Sigmoid colon (tissue), 7 donors: ENCODE data around the gene RALGDS. TPM values are rescaled to one million over a fixed set of nuclear protein-coding genes. Genes with fewer than 3 reads are reported as not detected.
A peak's percentile ranks its signal among the peaks of the same experiment; 100 is the strongest.

Experiments used
- DNase-seq: peaks from one replicate; pipeline ENCODE4 v3.0.0-alpha.2; 2019
- H3K27ac ChIP-seq, 4 donors: fragments of 200-600 bp; sonication (generic); one replicate each; pipeline ENCODE4 v1.5.1; 2016 to 2019; ENCODE audit warnings: mild to moderate bottlenecking in 1 of 4
- H3K27me3 ChIP-seq, 3 donors: fragments of 200-600 bp; sonication (generic); one replicate each; pipeline ENCODE4 v1.5.1; 2019; ENCODE audit warnings: mild to moderate bottlenecking in 1 of 3
- H3K36me3 ChIP-seq, 4 donors: fragments of 200-600 bp; sonication (generic); one replicate each; pipeline ENCODE4 v1.5.1; 2016 to 2019
- H3K4me1 ChIP-seq, 4 donors: fragments of 200-600 bp; sonication (generic); one replicate each; pipeline ENCODE4 v1.5.1; 2017 to 2019
- H3K4me3 ChIP-seq, 4 donors: fragments of 200-600 bp; sonication (generic); one replicate each; pipeline ENCODE4 v1.5.1; 2017 to 2019; ENCODE audit warnings: mild to moderate bottlenecking in 2 of 4, moderate library complexity in 1 of 4
- H3K9me3 ChIP-seq, 4 donors: fragments of 200-600 bp in 3 of 4; sonication (generic) in 3 of 4; one replicate each; pipeline versions ENCODE4 v1.5.1 to v1.6.1; 2013 to 2019
- CTCF ChIP-seq, 4 experiments: fragments of 450-650 bp in 3 of 4; fragments of 200-600 bp in 1 of 4; IDR thresholded peaks; one replicate each; pipeline ENCODE4 v1.5.1; 2016 to 2019; ENCODE audit warnings: antibody characterized with exemption in 4 of 4, mild to moderate bottlenecking in 3 of 4, moderate library complexity in 2 of 4
- EP300 ChIP-seq, 4 donors: sonication (generic); formaldehyde crosslinking; IDR thresholded peaks; one replicate each; pipeline ENCODE4 v1.6.1; 2017; ENCODE audit warnings: antibody characterized with exemption in 4 of 4
- POLR2A ChIP-seq, 2 donors: fragments of 450-650 bp; IDR thresholded peaks; one replicate each; pipeline ENCODE4 v1.6.1; 2016; ENCODE audit warnings: antibody characterized with exemption in 2 of 2, mild to moderate bottlenecking in 2 of 2, moderate library complexity in 2 of 2
- POLR2AphosphoS5 ChIP-seq, 4 donors: sonication (generic); formaldehyde crosslinking; IDR thresholded peaks; one replicate each; pipeline ENCODE4 v1.6.1; 2017; ENCODE audit warnings: antibody characterized with exemption in 4 of 4
- WGBS, 2 donors: extraction: QIAGEN DNeasy Blood & Tissue Kit; methylation state at CpG; one replicate each; pipeline ENCODE4 v1.1.7; 2013; 5-methylcytosine and 5-hydroxymethylcytosine counted together
- intact Hi-C: fragments of 100-400 bp; cut with DNase I; formaldehyde crosslinking; loops from one replicate; pipeline ENCODE4 v1.15.1; 2023
- polyA plus RNA-seq, 3 donors: library from polyadenylated mRNA; stranded (reverse); fragments of 200-250 nt; gene quantifications; one replicate each; pipeline ENCODE4 v1.2.3, GENCODE V29; 2013
- total RNA-seq, 4 donors: library from RNA; depleted of rRNA; stranded (reverse); fragments of >200 nt; gene quantifications; one replicate each; pipeline ENCODE4 v1.1.0, GENCODE V29; 2016
- donor health status: healthy with polysubstance abuse.
- donor health status: Bipolar disorder and iron deficiency.
- donor health status: healthy.

The RALGDS gene
- total and polyA plus RNA-seq, 7 donors = 27.6 to 52.7 (median 39.6) TPM

DNA sequence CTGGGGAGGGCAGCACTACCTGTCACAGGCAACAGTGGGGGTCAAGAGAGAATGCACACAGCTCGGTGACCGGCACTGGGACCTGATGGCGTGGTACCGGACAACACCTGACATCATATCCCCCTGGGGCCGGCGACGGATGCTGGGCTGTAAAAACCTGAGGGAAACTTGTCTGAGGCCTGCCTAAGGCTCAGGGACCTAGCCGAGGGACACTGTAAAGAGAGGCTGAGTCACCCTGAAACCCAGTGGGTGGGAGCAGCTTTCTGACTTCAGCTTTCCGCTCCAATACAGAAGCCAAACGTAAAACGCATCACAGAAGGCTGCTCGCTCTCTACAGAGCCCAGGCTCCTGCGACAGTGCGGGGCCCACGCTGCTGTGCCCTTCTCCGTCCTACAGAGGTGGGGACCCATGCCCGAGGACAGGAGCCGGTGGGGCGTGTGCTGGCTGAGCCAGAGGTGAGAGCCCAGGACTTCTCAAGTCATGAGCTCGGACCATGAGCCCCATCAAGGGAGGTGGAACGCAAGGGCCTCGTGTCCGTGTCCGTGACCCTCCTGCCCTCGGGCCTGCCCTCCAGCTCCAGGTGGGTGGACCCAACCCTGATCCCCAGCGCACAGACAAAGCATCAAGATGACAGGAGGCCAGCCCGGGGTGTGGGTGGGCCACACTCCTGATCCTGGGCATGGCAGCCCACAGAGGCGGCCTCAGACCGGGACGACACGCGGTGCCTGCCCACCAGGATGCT is 5.3 kb downstream of the RALGDS start:
- TF ChIP-seq EP300 (IDR thresholded peaks at IDR 0.05) (no peak), CTCF (IDR thresholded peaks at IDR 0.05) (no peak), POLR2A (IDR thresholded peaks at IDR 0.05) (no peak), POLR2AphosphoS5 (IDR thresholded peaks at IDR 0.05) (no peak)
- peaks cover 0 to 13% (median 4%) of the 10 kb centered on the region in 4 donors for H3K36me3 ChIP-seq
- peak overlapping the region; percentile 72 to 94 (median 82) for H3K27ac ChIP-seq
- peak; percentile 70 for DNase-seq
- intact Hi-C loops = no loop called here
- no peaks in the 10 kb centered on the region for H3K9me3 ChIP-seq
- 83 to 87% methylated on average over 32 of the region's 32 CpGs for WGBS, 2 donors
- no peaks in the 10 kb centered on the region for H3K27me3 ChIP-seq
- H3K4me3 ChIP-seq = no peak overlapping the region
- peaks cover 0 to 90% (median 86%) of the 10 kb centered on the region in 4 donors for H3K4me1 ChIP-seq

DNA sequence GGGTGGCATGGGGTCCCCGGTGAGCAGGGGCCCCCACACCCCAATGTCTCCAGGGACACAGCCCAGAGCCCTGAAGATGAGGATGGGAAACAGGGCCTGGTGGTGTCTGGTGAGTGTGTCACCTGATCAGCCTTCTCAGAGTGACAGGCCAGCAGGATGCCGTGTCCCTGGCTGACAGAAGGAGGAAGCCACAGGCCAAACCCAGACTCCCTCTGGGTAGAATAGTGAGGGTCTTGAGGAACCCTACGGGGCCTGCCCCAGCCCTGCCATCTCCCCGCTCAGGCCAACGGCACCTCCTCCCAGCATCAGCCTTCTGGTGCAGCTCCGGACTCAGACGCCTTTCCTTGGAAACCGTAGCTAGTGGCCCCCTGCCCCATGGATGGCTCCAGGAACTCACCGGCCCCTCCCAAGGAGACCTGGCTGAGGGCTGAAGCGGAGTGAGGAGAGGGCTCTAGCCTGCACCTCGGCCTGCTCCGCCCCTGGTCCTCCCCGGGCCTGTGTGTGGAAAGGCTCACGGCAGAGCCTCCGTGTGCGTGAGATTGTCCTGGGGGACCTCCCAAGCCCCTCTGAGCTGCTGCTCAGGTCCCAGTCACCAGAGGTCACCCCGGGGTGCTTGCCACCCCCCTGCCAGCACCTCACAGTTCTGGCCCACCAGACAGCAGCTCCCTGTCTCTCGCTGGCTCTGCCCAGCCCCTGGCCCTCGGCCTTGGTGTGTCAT is 6.0 kb downstream of the RALGDS start:
- WGBS, 2 donors = 83 to 86% methylated on average over 19 of the region's 19 CpGs
- no peaks in the 10 kb centered on the region for H3K9me3 ChIP-seq
- peak; percentile 71 for DNase-seq
- H3K27ac ChIP-seq = peak overlapping the region; percentile 72 to 94 (median 82)
- H3K27me3 ChIP-seq = no peaks in the 10 kb centered on the region
- TF ChIP-seq POLR2AphosphoS5 (IDR thresholded peaks at IDR 0.05) = no peak
- no peak for TF ChIP-seq CTCF (IDR thresholded peaks at IDR 0.05)
- TF ChIP-seq EP300 (IDR thresholded peaks at IDR 0.05) = no peak
- TF ChIP-seq POLR2A (IDR thresholded peaks at IDR 0.05) = no peak
- intact Hi-C loops = no loop called here
- H3K4me3 ChIP-seq = no peak overlapping the region
- peaks cover 0 to 82% (median 80%) of the 10 kb centered on the region in 4 donors for H3K4me1 ChIP-seq
- peaks cover under 1 to 20% (median 8%) of the 10 kb centered on the region in 4 donors for H3K36me3 ChIP-seq

GRCh38 chr9:133113949-133114885 is 6.8 kb downstream of the RALGDS start:
- H3K4me3 ChIP-seq = peak overlapping the region in 1 of 4 donors; percentile 27
- H3K27me3 ChIP-seq = no peaks in the 10 kb centered on the region
- peak; percentile 80 for DNase-seq
- peaks cover 0 to 74% (median 72%) of the 10 kb centered on the region in 4 donors for H3K4me1 ChIP-seq
- intact Hi-C loops = no loop called here
- TF ChIP-seq POLR2A (IDR thresholded peaks at IDR 0.05) (no peak), POLR2AphosphoS5 (IDR thresholded peaks at IDR 0.05) (peak in 1 of 4 donors; percentile 19), EP300 (IDR thresholded peaks at IDR 0.05) (no peak), CTCF (IDR thresholded peaks at IDR 0.05) (no peak)
- peaks cover 9 to 28% (median 16%) of the 10 kb centered on the region in 4 donors for H3K36me3 ChIP-seq
- no peaks in the 10 kb centered on the region for H3K9me3 ChIP-seq
- H3K27ac ChIP-seq = peak overlapping the region; percentile 72 to 94 (median 82)
- WGBS, 2 donors = 47 to 67% methylated on average over 20 of the region's 20 CpGs

GRCh38 chr9:133113163-133113948 is 7.7 kb downstream of the RALGDS start:
- Histone ChIP-seq H3K36me3 (peaks cover 11 to 37% (median 23%) of the 10 kb centered on the region in 4 donors), H3K4me3 (peak overlapping the region in 1 of 4 donors; percentile 27), H3K27ac (peak overlapping the region; percentile 72 to 94 (median 82)), H3K27me3 (no peaks in the 10 kb centered on the region), H3K4me1 (peaks cover 0 to 65% (median 63%) of the 10 kb centered on the region in 4 donors), H3K9me3 (no peaks in the 10 kb centered on the region)
- TF ChIP-seq POLR2AphosphoS5 (IDR thresholded peaks at IDR 0.05) = peak in 1 of 4 donors; percentile 28
- no peak for TF ChIP-seq EP300 (IDR thresholded peaks at IDR 0.05)
- intact Hi-C loops = no loop called here
- DNase-seq = peak; percentile 78
- 61 to 82% methylated on average over 19 of the region's 19 CpGs for WGBS, 2 donors
